ENCODE measurements around the gene CLSTN2.

Gene CLSTN2

GRCh38 chr3:140180603-140181002 lies 245.6 kb downstream of the CLSTN2 start:
- DNase-seq: no peak
- Histone ChIP-seq H2BK5ac (ENCODE audit: low read depth, low read length, poor library complexity) (no peak overlapping the region), H3K27ac (ENCODE audit: low read depth, low read length) (no peak overlapping the region), H3K4me2 (ENCODE audit: low read length) (no peak overlapping the region), H2AK5ac (ENCODE audit: low read length) (no peak overlapping the region), H3K79me2 (ENCODE audit: control insufficient read depth, insufficient read depth, low read length, poor library complexity) (no peaks in the 10 kb centered on the region), H4K8ac (ENCODE audit: low read depth, low read length) (no peak overlapping the region), H3K79me1 (ENCODE audit: low read length) (no peaks in the 10 kb centered on the region), H3K36me3 (ENCODE audit: control insufficient read depth in 1 of 2, insufficient read depth in 2 of 2, low read length in 2 of 2) (peaks cover 2 to 4% of the 10 kb centered on the region in 2 experiments), H3K4ac (ENCODE audit: low read depth, low read length) (no peak overlapping the region), H3K4me3 (ENCODE audit: low read depth, low read length) (no peak overlapping the region), H3K4me1 (ENCODE audit: control insufficient read depth in 1 of 2, insufficient read depth in 2 of 2, low read length in 2 of 2) (no peaks in the 10 kb centered on the region), H3K23ac (ENCODE audit: low read length) (peak overlapping the region; percentile 8), H2BK120ac (ENCODE audit: insufficient read depth, low read length, poor library complexity) (no peak overlapping the region), H2AFZ (ENCODE audit: insufficient read depth, low read length, poor library complexity) (no peak overlapping the region), H3K9me3 (ENCODE audit: insufficient read depth, low read depth, low read length) (no peaks in the 10 kb centered on the region), H2BK12ac (ENCODE audit: low read length) (no peak overlapping the region), H3K27me3 (ENCODE audit: insufficient read depth, low read length) (no peaks in the 10 kb centered on the region), H4K91ac (ENCODE audit: low read depth, low read length) (no peak overlapping the region), H4K12ac (ENCODE audit: low read depth, low read length) (no peak overlapping the region), H3K18ac (ENCODE audit: low read length) (no peak overlapping the region), H3K14ac (ENCODE audit: low read length) (no peak overlapping the region), H3K9ac (ENCODE audit: low read length) (peak overlapping the region; percentile 69)
- WGBS (ENCODE audit: extremely low coverage, insufficient coverage, insufficient read length): no CpG with 5 or more reads among the region's 1 CpG

- Histone ChIP-seq H3K36me3 (ENCODE audit: control insufficient read depth in 1 of 2, insufficient read depth in 2 of 2, low read length in 2 of 2) (peaks cover 0 to 3% of the 10 kb centered on the region in 2 experiments), H3K4me2 (ENCODE audit: low read length) (no peak overlapping the region), H3K14ac (ENCODE audit: low read length) (no peak overlapping the region), H3K23ac (ENCODE audit: low read length) (no peak overlapping the region), H4K12ac (ENCODE audit: low read depth, low read length) (no peak overlapping the region), H2BK12ac (ENCODE audit: low read length) (no peak overlapping the region), H3K27ac (ENCODE audit: low read depth, low read length) (no peak overlapping the region), H2BK120ac (ENCODE audit: insufficient read depth, low read length, poor library complexity) (no peak overlapping the region), H2BK5ac (ENCODE audit: low read depth, low read length, poor library complexity) (no peak overlapping the region), H3K79me2 (ENCODE audit: control insufficient read depth, insufficient read depth, low read length, poor library complexity) (no peaks in the 10 kb centered on the region), H3K79me1 (ENCODE audit: low read length) (no peaks in the 10 kb centered on the region), H3K9ac (ENCODE audit: low read length) (no peak overlapping the region), H4K8ac (ENCODE audit: low read depth, low read length) (no peak overlapping the region), H3K4me3 (ENCODE audit: low read depth, low read length) (no peak overlapping the region), H3K4ac (ENCODE audit: low read depth, low read length) (no peak overlapping the region), H3K18ac (ENCODE audit: low read length) (no peak overlapping the region), H2AK5ac (ENCODE audit: low read length) (no peak overlapping the region), H3K4me1 (ENCODE audit: control insufficient read depth in 1 of 2, insufficient read depth in 2 of 2, low read length in 2 of 2) (no peaks in the 10 kb centered on the region), H3K27me3 (ENCODE audit: insufficient read depth, low read length) (no peaks in the 10 kb centered on the region), H4K91ac (ENCODE audit: low read depth, low read length) (no peak overlapping the region), H2AFZ (ENCODE audit: insufficient read depth, low read length, poor library complexity) (no peak overlapping the region), H3K9me3 (ENCODE audit: insufficient read depth, low read depth, low read length) (no peaks in the 10 kb centered on the region)
- WGBS (ENCODE audit: extremely low coverage, insufficient coverage, insufficient read length): no CpG with 5 or more reads among the region's 4 CpGs
- no peak for DNase-seq
Observed at GRCh38 chr3:140185375-140185774, 250.4 kb downstream of the CLSTN2 start.

GRCh38 chr3:140186421-140186920 lies 251.5 kb downstream of the CLSTN2 start:
- Histone ChIP-seq H3K4me3 (ENCODE audit: low read depth, low read length) (no peak overlapping the region), H3K36me3 (ENCODE audit: control insufficient read depth in 1 of 2, insufficient read depth in 2 of 2, low read length in 2 of 2) (peaks cover 0 to 3% of the 10 kb centered on the region in 2 experiments), H2AK5ac (ENCODE audit: low read length) (no peak overlapping the region), H3K9ac (ENCODE audit: low read length) (no peak overlapping the region), H2BK5ac (ENCODE audit: low read depth, low read length, poor library complexity) (no peak overlapping the region), H2BK120ac (ENCODE audit: insufficient read depth, low read length, poor library complexity) (no peak overlapping the region), H4K91ac (ENCODE audit: low read depth, low read length) (no peak overlapping the region), H3K23ac (ENCODE audit: low read length) (no peak overlapping the region), H2AFZ (ENCODE audit: insufficient read depth, low read length, poor library complexity) (no peak overlapping the region), H3K9me3 (ENCODE audit: insufficient read depth, low read depth, low read length) (no peaks in the 10 kb centered on the region), H2BK12ac (ENCODE audit: low read length) (no peak overlapping the region), H3K79me2 (ENCODE audit: control insufficient read depth, insufficient read depth, low read length, poor library complexity) (no peaks in the 10 kb centered on the region), H3K27me3 (ENCODE audit: insufficient read depth, low read length) (no peaks in the 10 kb centered on the region), H3K79me1 (ENCODE audit: low read length) (no peaks in the 10 kb centered on the region), H3K4me2 (ENCODE audit: low read length) (no peak overlapping the region), H3K4ac (ENCODE audit: low read depth, low read length) (no peak overlapping the region), H3K4me1 (ENCODE audit: control insufficient read depth in 1 of 2, insufficient read depth in 2 of 2, low read length in 2 of 2) (no peaks in the 10 kb centered on the region), H4K8ac (ENCODE audit: low read depth, low read length) (no peak overlapping the region), H3K18ac (ENCODE audit: low read length) (no peak overlapping the region), H3K14ac (ENCODE audit: low read length) (no peak overlapping the region), H4K12ac (ENCODE audit: low read depth, low read length) (no peak overlapping the region), H3K27ac (ENCODE audit: low read depth, low read length) (no peak overlapping the region)
- DNase-seq: no peak

- WGBS (ENCODE audit: extremely low coverage, insufficient coverage, insufficient read length): no CpG with 5 or more reads among the region's 1 CpG
- no peak overlapping the region for H3K14ac ChIP-seq (ENCODE audit: low read length)
- DNase-seq: no peak
Observed at GRCh38 chr3:140187028-140187427, 252.0 kb downstream of the CLSTN2 start.

More at GRCh38 chr3:140187028-140187427, 252.0 kb downstream of the CLSTN2 start:
- H4K91ac ChIP-seq (ENCODE audit: low read depth, low read length): no peak overlapping the region
- H3K4me2 ChIP-seq (ENCODE audit: low read length): no peak overlapping the region
- no peak overlapping the region for H3K4ac ChIP-seq (ENCODE audit: low read depth, low read length)
- no peak overlapping the region for H2BK12ac ChIP-seq (ENCODE audit: low read length)
- H3K79me1 ChIP-seq (ENCODE audit: low read length): no peaks in the 10 kb centered on the region
- H3K4me1 ChIP-seq (ENCODE audit: control insufficient read depth in 1 of 2, insufficient read depth in 2 of 2, low read length in 2 of 2): no peaks in the 10 kb centered on the region
- H3K79me2 ChIP-seq (ENCODE audit: control insufficient read depth, insufficient read depth, low read length, poor library complexity): no peaks in the 10 kb centered on the region
- peaks cover 0 to 3% of the 10 kb centered on the region in 2 experiments for H3K36me3 ChIP-seq (ENCODE audit: control insufficient read depth in 1 of 2, insufficient read depth in 2 of 2, low read length in 2 of 2)
- no peak overlapping the region for H2BK5ac ChIP-seq (ENCODE audit: low read depth, low read length, poor library complexity)
- no peak overlapping the region for H2AFZ ChIP-seq (ENCODE audit: insufficient read depth, low read length, poor library complexity)
- H3K27me3 ChIP-seq (ENCODE audit: insufficient read depth, low read length): no peaks in the 10 kb centered on the region
- no peak overlapping the region for H3K18ac ChIP-seq (ENCODE audit: low read length)
- H3K4me3 ChIP-seq (ENCODE audit: low read depth, low read length): no peak overlapping the region
- H4K8ac ChIP-seq (ENCODE audit: low read depth, low read length): no peak overlapping the region
- no peak overlapping the region for H4K12ac ChIP-seq (ENCODE audit: low read depth, low read length)
- no peak overlapping the region for H3K27ac ChIP-seq (ENCODE audit: low read depth, low read length)
- no peak overlapping the region for H3K23ac ChIP-seq (ENCODE audit: low read length)
- H3K9ac ChIP-seq (ENCODE audit: low read length): no peak overlapping the region
- no peak overlapping the region for H2AK5ac ChIP-seq (ENCODE audit: low read length)
- no peak overlapping the region for H2BK120ac ChIP-seq (ENCODE audit: insufficient read depth, low read length, poor library complexity)
- no peaks in the 10 kb centered on the region for H3K9me3 ChIP-seq (ENCODE audit: insufficient read depth, low read depth, low read length)
